GM21528 (cell line): ENCODE results near the gene CDK6.

Experiments used
- ATAC-seq: cut with Tn5 transposase; IDR thresholded peaks from one replicate; pipeline ENCODE4 v1.9.1; 2021; ENCODE audit warnings: mild to moderate bottlenecking, moderate library complexity; ENCODE audit not compliant: unreplicated experiment, low FRiP score

The CDK6 gene

DNA sequence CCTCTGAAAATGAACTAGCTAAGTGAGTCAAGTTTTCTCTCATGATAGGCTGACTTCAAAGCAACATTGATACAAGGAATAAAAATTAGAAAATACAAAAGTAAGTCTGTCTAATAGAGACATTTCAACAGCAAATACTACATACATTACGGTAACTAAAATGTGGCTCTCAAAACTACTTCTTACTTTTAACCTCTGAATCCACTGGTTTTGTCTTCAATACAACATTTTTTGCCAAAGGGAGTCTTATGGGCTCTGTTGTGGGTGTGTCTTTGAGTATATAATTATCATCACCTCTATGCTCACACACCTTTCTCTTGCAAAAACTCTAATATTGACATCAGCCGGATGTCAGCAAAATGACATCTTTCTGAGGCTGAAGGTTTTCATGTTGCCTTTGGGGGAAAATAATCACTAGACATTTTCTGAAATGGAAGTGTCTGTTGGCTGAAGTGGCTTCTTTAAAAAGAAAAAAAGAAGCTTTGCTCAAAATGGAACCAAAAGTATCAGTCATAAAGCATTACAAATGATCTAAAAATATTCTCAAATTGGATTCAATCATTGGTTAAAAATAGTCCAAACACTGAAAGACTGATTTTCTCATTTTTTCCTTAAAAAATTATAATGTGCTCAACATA is 204.4 kb downstream of the CDK6 start:
- peak; percentile 21 for ATAC-seq

DNA sequence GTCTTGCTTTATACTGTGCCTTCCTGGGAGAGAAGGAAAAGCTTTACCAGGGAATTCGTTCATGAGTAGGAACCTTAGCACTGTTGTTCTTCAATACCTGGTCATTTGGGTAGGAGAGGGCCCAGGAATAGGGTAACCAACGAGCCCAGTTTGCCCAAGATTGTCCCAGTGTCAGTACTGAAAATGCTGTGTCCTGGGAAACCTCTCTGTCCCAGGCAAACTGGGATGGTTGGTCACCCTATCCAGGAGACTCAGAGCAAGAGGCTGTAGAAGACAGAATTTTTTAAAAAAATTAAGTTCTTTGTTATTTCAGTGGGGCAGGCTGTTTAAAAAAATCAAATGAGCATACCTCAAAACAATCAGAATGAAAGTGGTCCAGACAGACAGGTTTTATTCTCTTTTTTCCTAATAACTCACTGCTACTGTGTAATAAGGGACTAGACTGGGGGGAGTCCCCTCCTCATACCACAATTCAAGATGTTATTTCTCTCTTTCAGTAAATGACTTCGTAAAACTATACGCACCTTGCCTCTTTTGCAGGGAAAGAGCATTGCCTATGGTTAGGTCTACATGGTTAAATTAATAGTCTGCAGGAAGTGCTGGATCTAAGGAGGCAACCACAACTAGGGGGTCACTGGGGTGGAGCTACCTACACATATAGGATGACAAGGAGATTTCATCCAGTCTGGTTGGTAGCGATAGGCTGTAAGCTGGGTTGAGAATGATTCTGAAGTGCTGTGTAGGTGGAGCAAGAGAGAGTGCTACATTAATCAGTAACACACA is 205.1 kb downstream of the CDK6 start:
- ATAC-seq, result peak; percentile 63

DNA sequence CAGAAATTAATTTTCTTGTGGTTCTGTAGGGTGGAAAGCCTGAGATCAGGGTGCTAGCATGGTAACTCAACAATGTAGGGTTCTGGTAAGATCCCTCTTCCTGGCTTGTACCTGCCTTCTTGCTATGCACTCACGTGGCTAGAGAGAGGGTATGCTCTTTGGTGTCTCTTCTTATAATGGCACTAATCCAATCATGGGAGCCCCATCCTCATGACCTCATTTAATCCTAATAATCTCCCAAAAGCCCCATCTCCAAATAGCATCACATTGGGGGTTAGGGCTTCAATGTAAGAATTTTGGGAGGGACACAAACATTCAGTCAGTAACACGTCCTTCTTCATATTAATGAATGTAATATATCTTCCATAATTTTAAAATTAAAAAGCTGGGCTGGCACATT is 206.6 kb downstream of the CDK6 start:
- no peak for ATAC-seq

DNA sequence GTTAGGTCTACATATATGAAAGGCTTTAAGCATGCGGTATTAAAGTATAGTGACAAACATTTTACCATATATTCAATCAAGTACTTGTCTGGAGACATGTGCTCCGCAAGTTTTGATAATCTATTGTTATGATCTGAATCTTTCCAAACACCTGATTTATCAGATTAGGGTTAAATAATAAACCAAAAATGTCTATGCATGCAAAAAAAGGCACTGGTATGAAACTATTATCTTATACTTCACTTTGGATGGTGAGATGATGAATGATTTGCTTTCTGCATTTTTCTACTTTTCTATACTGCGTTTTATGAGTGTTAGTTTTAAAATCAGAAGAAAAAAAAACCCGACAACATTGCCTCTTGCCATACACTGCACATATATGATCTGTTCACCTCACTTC is 208.4 kb downstream of the CDK6 start:
- no peak for ATAC-seq

DNA sequence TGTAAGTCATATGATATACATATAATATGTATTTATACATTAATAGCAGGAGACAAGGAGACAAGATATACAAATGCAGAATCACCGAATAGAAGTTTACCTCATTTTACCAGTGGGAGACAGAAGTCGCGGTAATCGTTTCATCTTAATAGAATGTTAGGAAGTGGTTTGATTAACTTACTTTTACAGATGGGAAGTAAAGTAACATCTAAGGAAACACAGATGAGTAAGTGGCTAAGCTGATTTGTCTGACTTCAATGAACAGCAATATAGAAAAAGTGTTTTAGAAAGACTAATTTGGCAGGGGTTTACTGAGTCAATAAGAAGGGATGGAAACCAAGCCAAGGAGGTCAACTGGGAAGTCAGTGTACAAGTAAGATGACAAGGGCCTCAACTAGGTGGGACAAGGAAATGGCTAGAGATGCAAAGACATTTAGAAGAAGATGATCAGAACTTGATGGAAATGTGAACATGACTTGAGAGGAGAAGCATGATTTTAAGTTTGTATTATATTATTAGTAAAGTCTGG is 210.0 kb downstream of the CDK6 start:
- no peak for ATAC-seq

DNA sequence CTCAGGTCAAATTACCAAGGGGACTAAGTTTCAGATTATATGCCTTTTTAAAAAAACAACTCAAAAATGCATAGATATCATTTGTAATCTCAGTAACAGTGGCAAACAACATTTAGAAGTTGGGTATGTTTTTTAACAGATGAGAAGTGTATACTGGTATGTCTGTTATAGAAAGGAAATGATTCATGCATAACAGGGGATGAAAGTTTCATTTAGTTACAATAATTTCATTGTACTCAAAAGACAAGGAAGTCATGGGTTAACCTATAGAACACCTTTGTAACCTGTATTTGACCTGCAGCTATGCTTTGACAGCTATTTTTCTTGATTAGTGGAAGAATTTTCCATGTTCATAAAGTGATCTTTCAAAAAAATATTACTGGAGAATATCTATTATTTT is 210.8 kb downstream of the CDK6 start:
- ATAC-seq, result no peak

DNA sequence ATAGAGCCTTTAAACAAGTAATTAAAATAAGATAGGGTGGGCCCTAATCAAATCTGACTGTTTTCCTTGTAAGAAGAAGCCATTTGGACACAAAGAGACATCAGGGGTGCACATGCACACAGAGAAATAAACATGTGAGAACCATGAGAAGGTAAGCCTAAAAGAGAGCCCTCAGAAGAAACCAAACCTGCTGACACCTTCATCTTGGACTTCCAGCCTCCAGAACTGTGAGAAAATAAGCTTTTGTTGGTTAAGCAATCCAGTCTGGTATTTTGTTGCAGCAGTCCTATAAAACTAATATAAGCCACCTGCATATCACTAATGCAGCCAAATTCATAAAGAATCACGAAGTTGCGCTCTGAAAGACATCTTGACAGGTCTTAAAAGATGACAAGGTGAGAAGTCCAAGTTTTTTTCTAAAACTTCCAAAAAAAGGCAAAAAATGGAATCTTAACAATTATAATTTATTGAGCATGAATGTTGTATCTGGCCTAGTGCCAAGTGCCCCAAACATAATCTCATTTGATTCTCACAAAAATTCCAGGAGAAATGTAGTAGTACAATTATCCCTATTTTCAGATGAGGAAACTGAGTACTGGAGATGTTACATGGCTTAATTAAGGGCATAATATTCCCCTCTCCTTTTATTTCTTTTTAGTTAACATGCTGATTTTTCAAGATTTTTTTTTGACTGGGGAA is 211.9 kb downstream of the CDK6 start:
- no peak for ATAC-seq

DNA sequence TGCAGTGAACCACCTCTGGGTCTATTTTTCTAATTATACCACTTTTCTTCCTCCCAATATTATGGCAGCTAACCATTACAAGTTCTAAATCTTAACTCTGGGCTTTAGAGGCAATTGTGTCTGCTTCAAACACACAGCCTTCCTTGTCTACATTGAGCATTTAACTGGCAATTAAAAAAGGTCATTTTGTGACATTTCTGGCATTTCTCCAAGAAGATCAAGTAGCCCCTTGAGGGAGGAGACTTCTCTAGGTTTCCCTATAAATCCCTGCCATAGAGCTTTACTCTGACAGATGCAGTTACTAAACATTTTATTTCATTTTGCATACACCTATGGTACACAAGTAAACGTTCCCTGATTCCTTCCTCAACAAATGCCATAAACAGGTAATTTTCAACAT is 212.8 kb downstream of the CDK6 start:
- no peak for ATAC-seq

DNA sequence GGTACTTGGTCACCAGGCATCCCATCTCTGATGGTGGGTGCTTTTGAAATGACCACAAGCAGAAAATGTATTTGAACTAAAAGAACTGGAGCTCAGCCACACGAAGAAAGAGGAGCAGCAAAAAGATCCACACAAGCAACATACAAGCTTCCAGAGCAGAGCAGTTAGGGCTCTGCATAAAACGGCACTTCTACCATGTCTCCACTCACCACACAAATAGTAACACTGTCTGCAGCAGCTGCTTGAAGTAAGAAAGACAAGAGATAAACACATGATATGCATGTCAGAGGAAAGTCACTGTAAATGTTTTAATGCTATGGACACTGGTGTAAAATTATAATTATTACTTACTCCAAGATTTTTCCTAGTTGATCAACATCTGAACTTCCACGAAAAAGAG is 213.7 kb downstream of the CDK6 start:
- no peak for ATAC-seq

DNA sequence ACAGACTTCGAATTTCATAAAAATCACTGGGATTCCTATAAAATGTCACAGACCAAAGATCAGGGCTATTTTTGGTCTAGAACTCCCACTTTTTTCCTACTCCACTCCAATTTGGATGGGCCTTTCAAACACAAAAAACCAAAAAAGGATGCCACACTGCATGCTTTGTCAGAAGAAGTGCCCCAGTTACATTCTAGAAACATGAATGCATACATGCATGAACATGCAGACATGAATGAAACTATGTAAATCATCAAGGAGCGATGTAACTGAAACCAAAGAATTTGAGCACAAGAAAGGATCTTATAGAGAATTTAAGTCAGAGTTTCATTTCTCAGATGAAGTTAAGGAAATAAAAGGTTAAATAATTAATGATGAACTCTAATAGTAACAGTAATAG is 214.3 kb downstream of the CDK6 start:
- ATAC-seq, result peak; percentile 57

DNA sequence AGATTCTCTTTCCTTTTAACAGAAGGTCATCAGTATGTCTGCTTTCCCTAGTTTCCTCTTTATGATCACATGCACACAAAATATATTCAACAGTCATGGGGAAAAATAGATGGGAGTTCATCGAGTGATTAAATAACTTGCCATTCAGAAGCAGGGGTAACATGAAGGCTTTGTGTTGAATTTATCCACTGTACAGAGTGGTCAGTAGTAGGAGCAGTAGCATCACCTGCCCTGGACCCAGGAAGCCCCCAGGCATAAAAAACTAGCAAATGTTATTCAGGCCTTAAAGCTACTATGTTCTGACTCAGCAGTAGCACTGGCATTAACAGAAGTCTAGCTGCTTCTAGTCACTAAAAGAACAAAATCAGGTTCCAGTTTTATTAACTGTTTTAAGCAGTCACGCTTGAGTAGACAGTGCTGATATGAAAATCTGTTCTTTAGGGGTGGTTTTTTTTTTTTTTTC is 214.8 kb downstream of the CDK6 start:
- peak; percentile 51 for ATAC-seq

DNA sequence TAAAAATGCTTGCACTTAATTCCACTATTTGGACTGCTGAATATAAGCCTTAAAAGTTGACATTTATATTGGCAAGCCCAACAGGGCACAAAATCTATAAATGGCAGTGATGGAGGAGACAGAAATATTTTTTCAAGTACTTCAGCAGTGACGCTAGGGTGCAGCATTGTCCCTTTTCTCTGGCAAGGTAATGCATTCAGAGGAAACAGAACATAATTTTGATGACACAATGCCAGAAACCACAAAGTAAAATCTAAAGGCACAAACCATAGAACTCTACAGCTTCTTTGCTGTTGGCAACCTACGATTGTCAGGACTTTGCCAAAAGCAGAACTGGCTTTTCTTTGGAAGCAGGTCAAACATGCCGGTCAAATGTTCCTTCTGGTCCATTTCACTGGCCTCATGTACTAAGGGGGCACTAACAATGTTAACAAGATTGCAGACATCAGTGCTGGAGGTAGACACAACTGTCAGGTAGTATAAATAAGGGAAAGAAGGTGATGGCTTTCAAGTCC is 215.3 kb downstream of the CDK6 start:
- ATAC-seq, result peak; percentile 67

DNA sequence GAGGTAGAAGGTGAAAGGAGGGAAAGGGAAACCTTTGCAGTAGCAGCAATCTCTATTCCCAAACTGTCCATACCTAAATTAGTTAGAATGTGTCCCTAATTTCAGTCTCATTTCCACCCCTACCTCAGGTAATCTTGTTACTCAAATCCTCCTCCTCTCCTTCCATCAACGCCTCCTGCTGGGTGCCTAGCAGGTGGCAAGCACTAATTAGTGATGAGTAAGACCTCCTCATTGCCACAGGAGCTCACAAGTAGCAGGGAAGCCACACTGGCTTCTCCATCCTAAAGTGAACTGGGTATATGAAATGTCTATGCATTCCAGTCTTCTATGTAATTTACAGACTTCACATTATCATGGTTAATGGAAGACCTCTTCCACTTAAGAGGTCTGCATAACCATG is 220.5 kb downstream of the CDK6 start:
- ATAC-seq, result no peak

DNA sequence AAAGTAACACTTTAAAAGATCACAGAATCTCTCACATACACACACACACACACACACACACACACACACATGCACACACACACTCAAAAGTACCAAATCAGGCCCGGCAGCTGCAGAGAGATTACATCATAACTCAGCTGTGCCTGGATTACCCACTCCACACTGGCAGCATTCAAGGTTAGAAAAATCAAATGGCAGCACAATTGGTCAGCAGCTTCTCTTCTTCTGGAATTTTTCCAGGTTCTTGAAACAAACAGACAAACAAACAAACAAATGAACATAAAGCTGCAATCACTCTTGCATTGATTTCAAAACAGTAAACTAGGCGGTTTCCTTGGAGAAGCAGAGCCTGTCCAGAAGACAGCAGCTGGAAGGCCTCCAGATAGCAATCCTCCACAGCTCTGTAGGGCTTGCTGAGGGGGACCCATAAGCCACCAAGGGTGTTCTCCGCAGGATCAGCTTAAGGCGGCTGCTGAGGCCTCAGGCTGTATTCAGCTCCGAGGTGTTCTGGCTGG is 221.7 kb downstream of the CDK6 start:
- no peak for ATAC-seq

DNA sequence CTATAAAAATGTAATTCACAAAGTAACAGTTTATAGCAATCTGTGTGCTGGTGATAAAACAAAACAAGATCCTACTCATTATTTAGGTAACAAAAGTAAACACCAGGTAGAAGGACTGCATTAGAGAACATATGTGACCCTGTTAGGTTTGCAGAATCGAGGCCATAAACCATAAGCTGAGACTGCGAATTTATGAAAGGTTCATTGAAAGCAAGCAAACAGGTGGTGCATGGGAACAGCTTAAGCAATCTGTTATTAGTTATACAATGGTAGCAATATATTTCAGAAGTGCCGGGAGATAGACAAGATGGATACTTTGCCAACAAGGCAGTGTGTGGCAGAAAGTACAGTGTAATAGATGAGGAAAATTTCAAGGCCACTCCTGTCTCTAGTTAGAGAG is 222.7 kb downstream of the CDK6 start:
- ATAC-seq, result no peak

DNA sequence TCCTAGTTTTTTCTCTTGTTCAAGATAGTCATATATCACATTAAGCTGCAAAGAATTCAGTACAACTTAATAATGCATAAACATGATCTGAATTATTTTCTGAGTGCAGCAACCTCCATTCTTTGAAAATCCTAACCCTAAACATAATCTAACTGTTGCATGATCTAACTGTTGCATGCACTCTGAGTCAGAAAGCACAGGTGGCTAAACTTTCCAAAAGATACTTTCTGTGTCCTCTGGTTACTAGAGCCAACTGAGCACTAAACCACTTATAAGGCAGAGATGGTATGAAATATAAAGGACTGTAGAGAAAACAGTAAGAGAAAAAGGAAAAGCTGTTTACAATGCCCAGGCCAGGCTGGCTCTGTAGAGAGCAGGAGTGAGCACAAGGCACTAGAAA is 223.2 kb downstream of the CDK6 start:
- ATAC-seq, result no peak

DNA sequence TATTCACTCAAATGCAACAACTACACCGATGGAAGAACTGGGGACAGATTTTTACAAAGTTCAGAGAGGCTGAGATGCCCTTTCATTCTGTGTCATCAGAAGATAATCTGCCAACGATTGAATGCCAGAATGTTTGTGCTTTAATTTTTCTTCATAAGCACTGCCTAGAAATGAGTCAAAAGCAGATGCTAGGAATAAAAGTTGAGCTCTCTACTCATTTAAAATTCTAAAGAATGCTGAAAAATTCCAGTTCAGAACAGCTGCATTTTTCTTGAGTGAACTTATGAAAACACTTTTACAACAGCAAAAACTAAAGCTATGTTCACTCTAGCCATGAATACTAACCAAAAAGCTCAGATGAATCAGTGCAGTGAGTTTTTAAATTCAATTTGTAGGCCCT is 223.9 kb downstream of the CDK6 start:
- ATAC-seq, result no peak

DNA sequence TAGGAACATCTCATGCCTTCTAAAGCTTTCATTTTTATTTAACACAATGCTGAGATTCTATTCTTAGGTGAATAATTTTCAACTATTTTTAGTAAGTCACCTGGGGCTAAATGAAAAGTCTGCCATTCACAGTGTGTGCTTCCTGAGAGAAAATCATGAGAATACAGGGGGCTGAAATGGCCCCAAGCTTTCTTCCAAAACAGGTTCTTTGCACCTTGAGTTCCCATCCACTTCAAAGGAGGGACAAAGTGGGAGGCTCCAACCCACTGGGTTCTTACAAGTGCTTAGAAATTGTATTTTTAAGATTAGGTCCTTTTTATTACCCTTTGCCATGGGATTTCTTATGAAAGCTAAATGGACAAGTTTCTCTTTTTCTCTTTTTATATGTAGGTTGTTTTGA is 224.6 kb downstream of the CDK6 start:
- ATAC-seq, result no peak

DNA sequence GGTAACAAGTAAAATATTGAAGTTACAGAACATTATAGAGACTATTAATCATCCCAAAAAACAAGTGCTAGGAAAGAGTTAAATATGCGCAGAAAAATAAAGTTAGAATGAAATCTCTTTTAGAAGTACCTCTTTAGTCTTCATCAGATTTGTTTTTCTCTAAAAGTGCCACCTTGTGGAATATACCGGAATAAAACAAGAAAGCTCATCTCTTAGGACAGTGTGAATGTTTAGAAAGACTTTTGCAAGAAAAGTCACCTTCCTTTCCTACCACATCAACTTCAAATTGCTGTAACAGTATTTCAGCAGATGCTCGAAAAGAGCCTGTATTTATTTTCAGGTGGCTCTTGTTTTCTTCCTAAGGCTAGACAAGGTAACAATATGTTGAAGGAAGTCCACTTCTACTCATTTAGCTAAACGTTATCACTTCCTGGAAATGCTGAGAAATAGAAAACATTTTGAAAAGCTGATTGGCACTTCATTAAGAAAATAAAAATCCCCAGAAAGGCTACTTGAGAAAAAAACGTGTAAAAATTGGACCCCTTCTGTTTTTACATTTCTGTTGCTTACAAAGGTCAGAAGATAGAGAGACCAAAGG is 226.4 kb downstream of the CDK6 start:
- ATAC-seq, result no peak
